AG04450 (cell line): ENCODE measurements around the gene OAF. TPM values are rescaled to one million over a fixed set of nuclear protein-coding genes. Genes with fewer than 3 reads are reported as not detected.

ENCODE experiments used
- CTCF ChIA-PET: fragments of 300-600, 350-600 bp; formaldehyde crosslinking; extraction: SDS; loops from one replicate; lab custom pipeline; 2022; ENCODE audit warnings: antibody characterized with exemption, inconsistent platforms; lab: Charles Lee
- POLR2A ChIA-PET: fragments of 350-600 bp; formaldehyde crosslinking; extraction: SDS; loops from one replicate; lab custom pipeline; 2021; ENCODE audit warnings: antibody characterized with exemption, inconsistent platforms; lab: Yijun Ruan, JAX
- DNase-seq: peaks from one replicate; pipeline ENCODE4 v3.0.0-alpha.2; 2011; ENCODE audit warnings: low read depth, low spot score
- H3K27ac ChIP-seq: one replicate; pipeline ENCODE4 v1.5.1; 2012; ENCODE audit warnings: low read depth, low read length, control low read depth
- H3K27me3 ChIP-seq: one replicate; pipeline ENCODE4 v1.6.0; 2012; ENCODE audit warnings: low read length; ENCODE audit not compliant: control insufficient read depth, insufficient read depth
- H3K4me3 ChIP-seq: 2 replicates; pipeline ENCODE4 v1.5.1; 2011; ENCODE audit warnings: mild to moderate bottlenecking, low read depth, low read length, control low read depth
- H3K9me3 ChIP-seq: 2 replicates; pipeline ENCODE4 v1.5.1; 2012; ENCODE audit warnings: low read length; ENCODE audit not compliant: control insufficient read depth, insufficient read depth
- polyA plus RNA-seq: library from polyadenylated mRNA; depleted of rRNA; stranded (reverse); fragments of >200 nt; gene quantifications from 2 replicates; pipeline ENCODE4 v1.2.3, GENCODE V29; 2011
- TF ChIP-seq, protein P1 (sequence below): IDR thresholded peaks from 2 replicates; pipeline ENCODE4 v1.5.1; 2011; ENCODE audit warnings: low read depth, low read length, control low read depth, inconsistent platforms

The OAF gene
- polyA plus RNA-seq, 1 experiment: 26.6 TPM

- H3K27me3 ChIP-seq: peaks cover 75% of the 10 kb centered on the region
- TF ChIP-seq, protein P1, sequence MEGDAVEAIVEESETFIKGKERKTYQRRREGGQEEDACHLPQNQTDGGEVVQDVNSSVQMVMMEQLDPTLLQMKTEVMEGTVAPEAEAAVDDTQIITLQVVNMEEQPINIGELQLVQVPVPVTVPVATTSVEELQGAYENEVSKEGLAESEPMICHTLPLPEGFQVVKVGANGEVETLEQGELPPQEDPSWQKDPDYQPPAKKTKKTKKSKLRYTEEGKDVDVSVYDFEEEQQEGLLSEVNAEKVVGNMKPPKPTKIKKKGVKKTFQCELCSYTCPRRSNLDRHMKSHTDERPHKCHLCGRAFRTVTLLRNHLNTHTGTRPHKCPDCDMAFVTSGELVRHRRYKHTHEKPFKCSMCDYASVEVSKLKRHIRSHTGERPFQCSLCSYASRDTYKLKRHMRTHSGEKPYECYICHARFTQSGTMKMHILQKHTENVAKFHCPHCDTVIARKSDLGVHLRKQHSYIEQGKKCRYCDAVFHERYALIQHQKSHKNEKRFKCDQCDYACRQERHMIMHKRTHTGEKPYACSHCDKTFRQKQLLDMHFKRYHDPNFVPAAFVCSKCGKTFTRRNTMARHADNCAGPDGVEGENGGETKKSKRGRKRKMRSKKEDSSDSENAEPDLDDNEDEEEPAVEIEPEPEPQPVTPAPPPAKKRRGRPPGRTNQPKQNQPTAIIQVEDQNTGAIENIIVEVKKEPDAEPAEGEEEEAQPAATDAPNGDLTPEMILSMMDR: no peak
- DNase-seq: no peak
- H3K4me3 ChIP-seq: no peak overlapping the region
- CTCF ChIA-PET: no interaction called here
- H3K27ac ChIP-seq: no peak overlapping the region
- POLR2A ChIA-PET: no interaction called here
- H3K9me3 ChIP-seq: no peaks in the 10 kb centered on the region; the same call in 1 of the 2 replicates
Measured at GRCh38 chr11:120256178-120256577, 45.3 kb downstream of the OAF start.

- POLR2A ChIA-PET: no interaction called here
- no peak overlapping the region for H3K27ac ChIP-seq
- H3K4me3 ChIP-seq: no peak overlapping the region
- CTCF ChIA-PET: interaction anchor here (1.4 to 2.0 kb wide), 2 partner anchors 44 to 85 kb away, joined by 3 to 6 read pairs; no protein-coding TSS in a partner anchor
- H3K27me3 ChIP-seq: peaks cover 75% of the 10 kb centered on the region
- TF ChIP-seq, protein P1: no peak
- DNase-seq: no peak
- H3K9me3 ChIP-seq: no peaks in the 10 kb centered on the region; the same call in 1 of the 2 replicates
Measured at GRCh38 chr11:120256779-120257178, 45.9 kb downstream of the OAF start.

- DNase-seq: no peak
- H3K9me3 ChIP-seq: no peaks in the 10 kb centered on the region; the same call in 1 of the 2 replicates
- TF ChIP-seq, protein P1: no peak
- H3K4me3 ChIP-seq: no peak overlapping the region
- ChIA-PET CTCF (interaction anchor here (1.4 to 2.0 kb wide), 2 partner anchors 43 to 85 kb away, joined by 3 to 6 read pairs; no protein-coding TSS in a partner anchor), POLR2A (no interaction called here)
- no peak overlapping the region for H3K27ac ChIP-seq
- peaks cover 74% of the 10 kb centered on the region for H3K27me3 ChIP-seq
Measured at GRCh38 chr11:120257346-120257745, 46.5 kb downstream of the OAF start.

DNA sequence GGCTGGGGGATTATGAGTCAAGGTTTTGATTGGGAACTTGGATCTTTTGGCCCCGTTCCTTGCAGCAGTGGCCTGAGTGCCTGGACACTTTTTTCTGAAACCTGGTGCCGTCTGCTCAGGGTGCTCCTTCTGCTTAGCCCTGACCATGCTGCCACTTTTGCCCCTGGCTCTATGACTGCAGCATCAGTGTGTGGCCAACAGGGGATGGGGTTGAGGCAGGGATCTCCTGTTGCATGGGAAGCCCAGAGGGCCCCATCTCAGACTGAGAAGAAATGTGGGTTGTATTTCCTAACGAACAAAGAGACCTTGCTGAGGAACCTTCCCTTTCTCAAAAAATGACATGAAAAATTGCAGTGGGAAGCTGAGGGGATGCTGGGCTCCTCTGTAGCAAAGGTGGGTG lies 47.8 kb downstream of the OAF start:
- H3K4me3 ChIP-seq: no peak overlapping the region
- H3K27me3 ChIP-seq: peaks cover 64% of the 10 kb centered on the region
- TF ChIP-seq, protein P1: no peak
- ChIA-PET POLR2A (no interaction called here), CTCF (interaction anchor here (1.4 kb wide), 1 partner anchor 44 kb away, joined by 5 read pairs; no protein-coding TSS in a partner anchor)
- no peaks in the 10 kb centered on the region; the same call in 1 of the 2 replicates for H3K9me3 ChIP-seq
- no peak for DNase-seq
- H3K27ac ChIP-seq: no peak overlapping the region

DNA sequence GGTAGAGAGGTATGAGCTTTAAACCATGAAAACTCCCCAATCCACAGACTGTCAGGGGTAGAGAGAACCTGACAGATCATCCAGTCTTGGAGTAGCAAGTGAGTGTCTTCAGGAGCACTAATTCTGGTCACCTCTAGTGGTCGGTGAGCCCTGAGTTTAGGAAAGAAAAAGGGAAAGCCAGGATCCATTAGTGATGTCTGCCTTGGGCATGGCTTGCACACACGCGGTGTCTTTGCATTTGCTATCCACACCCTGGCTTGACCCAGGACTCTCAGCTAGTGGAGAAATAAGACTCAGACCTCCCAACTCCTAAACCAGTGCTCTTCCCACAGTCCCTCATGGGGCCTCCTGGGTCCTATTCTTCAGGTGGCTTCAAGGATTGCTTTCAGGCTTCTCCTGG lies 48.4 kb downstream of the OAF start:
- H3K27ac ChIP-seq: no peak overlapping the region
- TF ChIP-seq, protein P1: no peak
- ChIA-PET CTCF (interaction anchor here (1.4 kb wide), 1 partner anchor 44 kb away, joined by 5 read pairs; no protein-coding TSS in a partner anchor), POLR2A (no interaction called here)
- H3K27me3 ChIP-seq: peaks cover 60% of the 10 kb centered on the region
- H3K4me3 ChIP-seq: no peak overlapping the region
- no peak for DNase-seq
- H3K9me3 ChIP-seq: no peaks in the 10 kb centered on the region; the same call in 1 of the 2 replicates
